ENCODE measurements around the gene CERS4.
"Not testable (repeated sequence)": the region's sequence is repeated elsewhere in the genome, so short reads cannot be mapped to it uniquely, and the experiment has no call there.

CERS4 gene, protein sequence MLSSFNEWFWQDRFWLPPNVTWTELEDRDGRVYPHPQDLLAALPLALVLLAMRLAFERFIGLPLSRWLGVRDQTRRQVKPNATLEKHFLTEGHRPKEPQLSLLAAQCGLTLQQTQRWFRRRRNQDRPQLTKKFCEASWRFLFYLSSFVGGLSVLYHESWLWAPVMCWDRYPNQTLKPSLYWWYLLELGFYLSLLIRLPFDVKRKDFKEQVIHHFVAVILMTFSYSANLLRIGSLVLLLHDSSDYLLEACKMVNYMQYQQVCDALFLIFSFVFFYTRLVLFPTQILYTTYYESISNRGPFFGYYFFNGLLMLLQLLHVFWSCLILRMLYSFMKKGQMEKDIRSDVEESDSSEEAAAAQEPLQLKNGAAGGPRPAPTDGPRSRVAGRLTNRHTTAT

DNA sequence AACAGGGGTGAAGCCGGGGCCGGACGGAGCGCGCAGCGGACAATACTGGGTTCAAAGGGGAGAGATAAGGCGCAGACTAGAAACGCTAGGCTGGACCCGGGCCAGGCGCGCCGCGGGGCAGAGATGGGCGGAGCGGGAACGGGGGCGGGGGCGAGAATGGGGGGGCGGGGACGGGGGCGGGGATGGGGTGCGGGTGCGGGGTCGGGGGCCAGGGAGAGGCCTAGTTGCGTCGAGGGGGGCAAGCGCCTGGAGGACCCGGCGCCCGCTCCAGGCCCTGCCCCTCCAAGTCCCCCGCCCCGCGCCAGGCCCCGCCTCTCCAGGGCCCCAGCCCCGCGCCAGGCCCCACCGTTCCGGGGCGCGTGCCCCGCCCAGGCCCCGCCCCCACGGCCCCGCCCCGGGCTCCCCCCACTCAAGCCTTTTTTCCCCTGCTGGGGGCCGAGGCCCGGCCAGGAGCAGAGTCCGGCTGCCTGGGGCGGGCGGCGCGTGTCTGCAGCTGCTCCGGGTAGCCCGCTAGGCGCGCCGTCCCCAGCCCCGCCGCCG is at the start of gene CERS4:
Gene CERS4 (plus strand): TSS at position 449 of the 540 bp plus-strand sequence. CDS start 41,707 bp downstream, outside the sequence.
- no peak for DNase-seq

DNA sequence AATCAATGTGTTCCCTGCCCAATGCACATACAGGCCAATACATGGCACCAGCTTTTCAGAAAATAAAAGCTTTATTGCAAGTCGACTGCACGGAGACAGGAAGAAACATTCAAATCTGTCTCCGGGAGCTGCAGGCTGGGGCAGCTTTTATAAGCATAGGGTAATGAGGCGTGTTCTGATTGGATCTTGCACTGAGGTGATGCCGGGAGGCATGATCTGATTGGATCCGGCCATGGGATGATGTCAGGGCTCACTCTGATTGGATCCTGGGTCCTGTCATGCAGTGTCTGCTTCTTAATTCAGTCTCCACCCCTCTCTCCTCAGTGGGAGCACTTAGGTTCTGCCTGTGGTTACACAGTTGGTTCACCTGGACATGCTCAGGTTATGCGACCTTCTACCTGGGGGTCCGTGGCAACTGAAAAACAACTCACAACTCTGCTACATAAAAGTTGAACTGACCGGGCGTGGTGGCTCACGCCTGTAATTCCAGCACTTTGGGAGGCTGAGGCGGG is 48.0 kb upstream of the CERS4 start:
- no peak for DNase-seq

DNA sequence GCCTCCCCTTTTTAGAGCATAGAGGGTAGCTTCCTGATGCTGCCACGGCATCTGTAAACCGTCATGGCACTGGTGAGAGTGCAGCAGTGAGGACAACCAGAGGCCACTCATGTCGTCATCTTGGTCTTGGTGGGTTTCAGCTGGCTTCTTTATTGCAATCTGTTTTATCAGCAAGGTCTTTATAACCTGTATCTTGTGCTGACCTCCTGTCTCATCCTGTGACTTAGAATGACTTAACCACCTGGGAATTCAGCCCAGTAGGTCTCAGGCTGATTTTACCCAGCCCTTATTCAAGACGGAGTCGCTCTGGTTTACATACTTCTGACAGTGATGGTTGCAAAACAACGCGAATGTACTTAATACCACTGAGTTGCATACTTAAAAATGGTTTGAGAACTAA is 45.4 kb upstream of the CERS4 start:
- DNase-seq, result no peak

DNA sequence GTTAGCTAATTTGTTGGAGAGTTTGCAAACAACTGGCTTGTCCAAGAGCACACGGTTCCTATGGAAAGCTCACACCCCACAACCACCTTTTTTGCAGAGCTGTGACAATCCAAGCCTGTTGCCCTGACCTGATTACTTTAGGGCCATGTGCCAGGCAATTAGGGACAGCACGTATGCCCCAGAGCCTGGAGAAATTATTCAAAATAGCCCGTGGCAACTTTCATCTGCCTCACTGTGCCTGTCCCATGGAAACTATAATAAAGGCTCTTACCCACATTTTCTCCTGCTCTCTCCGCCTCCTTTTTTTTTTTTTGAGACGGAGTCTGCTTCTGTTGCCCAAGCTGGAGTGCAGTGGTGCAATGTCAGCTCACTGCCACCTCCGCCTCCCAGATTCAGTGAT is 41.2 kb upstream of the CERS4 start:
- no peak for DNase-seq

DNA sequence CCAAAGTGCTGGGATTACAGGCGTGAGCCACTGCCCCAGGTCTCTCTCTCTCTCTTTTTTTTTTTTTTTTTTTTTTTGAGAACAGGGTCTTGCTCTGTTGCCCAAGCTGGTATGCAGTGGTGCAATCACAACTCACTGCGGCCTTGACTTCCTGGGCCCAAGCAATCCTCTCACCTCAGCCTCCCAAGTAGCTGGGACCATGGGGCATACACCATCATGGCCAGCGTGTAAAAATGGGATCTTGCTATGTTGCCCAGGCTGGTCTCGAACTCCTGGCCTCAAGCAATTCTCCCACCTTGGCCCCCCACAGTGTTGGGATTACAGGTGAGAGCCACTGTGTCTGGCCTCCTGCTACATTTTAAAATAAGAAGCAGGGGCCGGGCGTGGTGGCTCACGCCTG is 40.6 kb upstream of the CERS4 start:
- DNase-seq, result no peak

DNA sequence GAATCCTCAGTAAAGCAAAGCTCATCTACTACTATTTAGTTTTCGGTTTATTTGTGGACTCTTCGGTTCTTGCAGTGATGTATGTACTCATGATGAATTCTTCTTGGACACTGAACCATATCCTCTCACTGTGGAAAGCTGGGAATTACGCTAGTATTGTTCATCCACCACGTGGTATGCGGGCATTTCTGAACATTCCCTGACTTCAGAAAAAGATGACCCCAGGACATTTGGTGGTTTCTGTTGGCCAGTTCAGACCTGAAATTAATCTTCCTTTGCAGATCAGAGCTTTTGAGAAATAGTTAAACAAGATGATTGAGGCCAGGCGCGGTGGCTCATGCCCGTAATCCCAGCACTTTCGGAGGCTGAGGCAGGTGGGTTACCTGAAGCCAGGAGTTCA is 34.5 kb upstream of the CERS4 start:
- DNase-seq, result no peak

DNA sequence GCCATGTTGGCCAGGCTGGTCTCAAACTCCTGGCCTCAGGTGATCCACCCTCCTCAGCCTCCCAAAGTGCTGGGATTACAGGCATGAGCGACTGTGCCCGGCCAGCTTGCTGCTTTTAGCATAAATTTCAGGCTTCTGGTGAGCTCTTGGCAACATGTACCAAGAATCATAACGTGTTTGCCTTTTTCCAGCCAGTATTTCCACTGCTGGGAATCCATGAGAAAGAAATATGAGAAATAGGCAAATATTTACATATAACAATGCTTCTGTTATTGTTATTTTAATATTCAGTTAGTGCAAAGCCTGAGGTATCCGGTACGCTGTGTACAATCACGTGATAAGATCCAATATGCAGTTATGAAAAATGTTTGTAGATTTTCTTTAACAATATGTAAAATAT is 29.2 kb upstream of the CERS4 start:
- DNase-seq, result no peak

DNA sequence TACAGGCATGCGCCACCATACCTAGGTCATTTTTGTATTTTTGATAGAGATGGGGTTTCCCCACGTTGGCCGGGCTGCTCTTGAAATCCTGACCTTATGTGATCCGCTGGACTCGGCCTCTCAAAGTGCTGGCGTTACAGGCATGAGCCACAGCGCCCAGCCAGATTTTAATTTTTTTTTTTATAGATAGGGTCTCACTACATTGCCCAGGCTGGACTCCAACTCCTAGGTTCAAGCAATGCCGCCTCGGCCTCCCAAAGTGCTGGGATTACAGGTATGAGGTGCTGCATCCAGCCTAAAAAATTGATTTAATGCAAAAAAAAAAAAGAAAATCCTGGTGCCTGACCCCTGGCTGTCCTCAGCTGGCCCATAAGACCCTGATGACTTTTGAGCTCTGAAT is 24.9 kb upstream of the CERS4 start:
- DNase-seq, result no peak

DNA sequence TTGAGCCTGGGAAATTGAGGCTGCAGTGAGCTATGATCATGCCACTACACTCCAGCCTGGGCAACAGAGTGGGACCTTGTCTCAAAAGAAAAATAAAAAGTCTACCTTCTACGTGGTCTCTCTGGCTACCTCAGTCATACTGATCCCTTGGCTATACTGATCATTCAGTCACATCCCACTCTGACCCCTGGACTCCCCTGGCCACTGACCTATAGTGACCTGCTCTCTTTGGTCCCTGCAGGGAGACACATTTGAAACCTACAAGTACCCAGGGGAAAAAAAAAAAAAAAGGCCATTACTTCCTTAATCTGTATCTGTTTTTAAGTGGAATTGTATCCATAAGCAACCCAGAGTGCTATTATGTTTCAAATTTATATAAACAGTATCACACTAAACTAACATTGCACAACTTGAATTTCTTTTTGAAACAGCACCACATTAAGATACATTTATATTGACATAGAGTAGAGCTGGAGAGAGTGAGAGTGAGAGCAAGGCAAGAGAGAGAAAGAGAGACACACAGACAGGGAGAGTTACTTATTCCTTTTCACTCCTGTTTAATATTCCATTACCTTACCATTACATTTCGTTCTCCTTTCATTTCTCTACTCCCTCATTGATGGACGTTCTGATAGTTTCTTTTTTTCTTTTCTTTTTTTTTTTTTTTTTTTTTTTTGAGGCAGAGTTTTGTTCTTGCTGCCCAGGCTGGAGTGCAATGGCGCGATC is 23.7 kb upstream of the CERS4 start:
- no peak for DNase-seq

DNA sequence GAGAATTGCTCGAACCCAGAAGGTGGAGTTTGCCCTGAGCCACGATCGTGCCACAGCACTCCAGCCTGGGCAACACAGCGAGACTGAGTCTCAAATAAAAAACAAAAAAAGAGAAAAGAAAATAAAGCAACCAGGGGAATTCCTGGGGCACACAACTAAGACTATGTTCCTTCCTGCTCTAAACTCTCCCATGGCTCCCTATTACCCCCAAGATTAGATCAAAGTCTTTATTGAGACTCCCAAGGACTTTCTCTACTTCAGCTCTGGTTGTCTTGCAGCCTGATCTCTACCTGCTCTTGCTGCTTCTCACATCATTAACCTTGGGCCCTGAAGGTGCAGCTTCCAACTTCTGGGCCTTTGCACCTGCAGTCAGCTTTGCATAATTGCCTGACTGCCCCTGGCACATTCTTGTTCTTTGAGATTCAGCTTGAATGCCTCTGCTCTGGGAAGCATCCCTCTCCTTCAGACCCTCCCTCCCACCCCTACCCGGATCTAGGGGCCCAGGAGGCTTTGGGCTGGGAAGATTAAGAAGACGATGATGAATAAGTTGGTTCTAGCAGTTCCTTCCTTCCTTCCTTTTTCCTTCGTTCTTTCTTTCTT is 16.8 kb upstream of the CERS4 start:
- DNase-seq, result no peak

DNA sequence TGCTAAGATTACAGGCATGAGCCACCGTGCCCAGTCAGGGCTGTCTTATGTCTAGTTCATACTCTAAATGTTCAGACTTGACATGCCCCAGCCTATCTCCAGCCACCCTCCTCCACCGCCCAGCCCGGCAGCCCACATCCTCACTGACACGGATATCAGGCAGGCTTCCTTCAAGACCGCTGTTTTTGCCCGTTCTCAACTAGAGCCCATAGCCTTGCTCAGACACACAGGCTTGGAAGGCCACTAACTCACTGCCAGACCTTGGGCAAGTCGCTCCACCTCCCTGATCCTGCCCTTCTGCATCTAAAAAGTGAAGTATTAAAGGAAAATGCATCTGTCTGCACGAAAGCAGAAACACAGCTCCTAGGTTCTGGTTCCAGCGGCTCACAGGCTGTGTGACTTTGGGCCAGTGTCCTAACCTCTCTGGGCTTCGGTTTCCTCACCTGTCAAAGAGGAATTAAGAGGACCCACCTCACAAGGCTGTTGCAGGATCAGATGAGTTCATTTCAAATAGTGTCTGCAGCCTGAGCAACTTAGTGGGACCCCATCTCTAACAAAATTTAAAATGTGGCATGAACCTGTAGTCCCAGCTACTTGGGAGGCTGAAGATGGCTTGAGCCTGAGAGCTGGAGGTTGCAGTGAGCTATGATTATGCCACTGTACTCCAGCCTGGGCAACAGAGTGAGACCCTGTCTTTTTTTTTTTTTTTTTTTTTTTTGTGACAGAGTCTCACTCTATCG is 14.5 kb upstream of the CERS4 start:
- DNase-seq, result no peak

DNA sequence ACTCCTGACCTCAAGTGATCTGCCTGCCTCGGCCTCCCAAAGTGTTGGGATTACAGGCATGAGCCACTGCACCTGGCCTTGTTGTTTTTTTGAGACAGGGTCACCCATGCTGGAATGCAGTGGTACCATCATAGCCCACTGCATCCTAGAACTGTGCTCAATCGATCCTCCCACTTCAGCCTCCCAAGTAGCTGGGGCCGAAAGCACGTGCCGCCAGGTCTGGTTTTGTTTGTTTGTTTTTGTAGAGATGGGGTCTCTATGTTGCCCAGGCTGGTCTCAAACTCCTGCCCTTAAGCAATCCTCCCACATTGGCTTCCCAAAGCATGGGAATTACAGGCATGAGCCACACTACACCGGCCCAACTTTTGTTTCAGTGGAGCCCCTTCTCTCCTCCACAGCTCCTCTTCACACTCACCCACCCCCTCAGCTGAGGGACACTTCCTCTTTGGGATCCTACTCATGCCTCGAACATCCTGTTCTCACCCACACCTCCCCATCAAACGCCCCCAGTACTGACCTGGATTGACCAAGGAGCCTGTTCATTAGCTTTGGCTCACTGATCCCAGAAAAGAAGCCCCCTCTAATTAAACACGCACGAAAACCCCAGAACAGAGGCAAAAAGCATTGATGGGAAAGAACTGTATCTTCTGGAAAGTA is 12.8 kb upstream of the CERS4 start:
- DNase-seq, result no peak

DNA sequence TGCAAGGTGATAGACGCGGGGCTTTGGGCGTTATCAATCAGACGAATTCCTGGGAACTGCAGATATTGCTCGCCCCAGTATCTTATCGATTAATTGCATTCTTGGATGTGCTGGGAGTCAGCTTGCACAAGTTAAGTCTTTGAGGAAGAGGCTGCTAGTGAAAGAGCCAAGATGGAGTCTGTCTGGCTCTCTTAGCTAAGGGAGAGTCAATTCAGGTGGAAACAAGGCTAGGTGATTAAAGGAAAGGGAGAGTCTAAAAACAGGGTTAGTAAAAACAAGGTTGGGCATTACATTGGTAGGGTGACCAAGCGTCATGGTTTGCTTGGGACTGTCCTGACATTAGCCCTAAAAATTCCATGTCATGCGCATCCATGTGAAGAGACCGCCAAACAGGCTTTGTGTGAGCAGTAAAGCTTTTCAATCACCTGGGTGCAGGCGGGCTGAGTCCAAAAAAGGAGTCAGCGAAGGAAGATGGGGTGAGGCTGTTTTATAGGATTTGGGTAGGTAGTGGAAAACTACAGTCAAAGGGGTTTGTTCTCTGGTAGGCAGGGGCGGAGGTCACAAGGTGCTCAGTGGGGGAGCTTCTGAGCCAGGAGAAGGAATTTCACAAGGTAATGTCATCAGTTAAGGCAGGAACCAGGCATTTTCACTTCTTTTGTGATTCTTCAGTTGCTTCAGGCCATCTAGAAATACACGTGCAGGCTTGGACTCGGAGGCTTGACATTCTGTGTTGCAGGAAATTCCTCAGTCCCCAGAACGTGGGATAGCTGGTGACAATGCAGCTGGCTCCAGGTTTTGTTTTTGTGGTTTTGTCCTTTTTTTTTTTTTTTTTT is 5.7 kb upstream of the CERS4 start:
- DNase-seq, result not testable (repeated sequence)

DNA sequence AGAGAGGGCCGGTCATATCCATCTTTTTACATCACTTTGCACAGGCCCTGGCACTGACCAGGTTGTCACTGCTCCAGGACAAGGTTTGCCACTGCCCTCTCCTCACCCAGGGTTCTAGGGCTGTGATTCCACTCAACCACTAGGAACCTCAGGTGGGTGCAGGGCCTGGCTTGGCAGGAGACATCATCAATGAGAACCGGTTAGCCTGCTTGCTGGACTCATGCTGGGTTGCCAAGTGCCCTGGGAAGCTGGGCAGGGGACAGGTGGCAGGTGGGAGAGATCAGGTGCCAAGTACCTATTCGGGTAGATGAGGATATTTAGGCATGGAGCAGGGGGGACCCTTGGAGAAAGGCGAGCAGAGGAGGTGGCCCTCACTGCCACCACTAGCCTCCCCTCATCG is 4.2 kb upstream of the CERS4 start:
- DNase-seq, result no peak

DNA sequence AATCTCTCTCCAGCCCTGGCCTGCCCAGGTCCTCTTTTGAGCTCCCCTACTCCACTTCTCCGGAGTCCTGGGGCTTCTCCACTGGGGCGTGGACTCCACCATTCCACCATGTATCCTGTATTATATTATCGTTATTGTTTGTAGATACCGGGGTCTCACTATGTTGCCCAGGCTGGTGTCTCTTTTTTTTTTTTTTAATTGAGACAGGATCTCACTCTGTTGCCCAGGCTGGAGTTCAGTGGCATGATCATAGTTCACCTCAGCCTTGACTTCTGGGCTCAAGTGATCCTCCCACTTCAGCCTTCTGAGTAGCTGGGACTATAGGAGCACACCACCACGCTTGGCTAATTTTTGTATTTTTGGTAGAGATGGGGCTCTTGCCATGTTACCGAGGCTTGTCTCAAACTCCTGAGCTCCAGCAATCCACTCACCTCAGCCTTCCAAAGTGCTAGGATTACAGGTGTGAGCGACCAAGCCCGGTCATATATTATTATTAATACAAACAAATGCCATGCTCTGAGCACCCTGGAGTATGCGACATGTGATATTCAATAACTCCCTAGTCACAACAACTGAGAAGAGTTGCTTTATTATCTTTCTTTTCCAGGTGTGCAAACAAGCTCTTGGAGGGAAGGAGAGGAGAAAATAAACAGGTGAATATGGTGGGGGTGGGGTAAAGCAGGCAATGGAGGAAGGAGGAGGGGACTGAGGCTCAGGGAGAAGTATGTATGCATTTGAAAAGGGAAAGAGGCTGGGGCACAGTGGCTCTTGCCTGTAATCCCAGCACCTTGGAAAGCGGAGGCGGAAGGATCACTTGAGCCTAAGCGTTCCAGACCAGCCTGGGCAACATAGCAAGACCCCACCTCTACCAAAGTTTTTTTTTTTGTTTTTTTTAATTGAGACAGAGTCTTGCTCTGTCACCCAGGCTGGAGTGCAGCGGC is 2.8 kb upstream of the CERS4 start:
- DNase-seq, result no peak

DNA sequence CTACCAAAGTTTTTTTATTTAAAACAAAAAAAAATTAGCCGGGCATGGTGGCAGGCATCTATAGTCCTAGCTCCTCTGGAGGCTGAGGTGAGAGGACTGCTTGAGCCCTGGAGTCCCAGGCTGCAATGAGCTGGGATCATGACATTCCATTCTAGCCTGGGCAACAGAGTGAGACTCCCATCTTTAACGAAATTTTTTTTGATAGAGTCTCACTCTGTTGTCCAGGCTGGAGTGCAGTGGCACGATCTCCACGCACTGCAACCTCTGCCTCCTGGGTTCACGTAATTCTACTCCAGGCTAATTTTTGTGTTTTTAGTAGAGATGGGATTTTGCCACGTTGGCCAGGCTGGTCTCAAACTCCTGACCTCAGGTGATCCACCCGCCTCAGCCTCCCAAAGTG is 1.8 kb upstream of the CERS4 start:
- DNase-seq, result not testable (repeated sequence)

DNA sequence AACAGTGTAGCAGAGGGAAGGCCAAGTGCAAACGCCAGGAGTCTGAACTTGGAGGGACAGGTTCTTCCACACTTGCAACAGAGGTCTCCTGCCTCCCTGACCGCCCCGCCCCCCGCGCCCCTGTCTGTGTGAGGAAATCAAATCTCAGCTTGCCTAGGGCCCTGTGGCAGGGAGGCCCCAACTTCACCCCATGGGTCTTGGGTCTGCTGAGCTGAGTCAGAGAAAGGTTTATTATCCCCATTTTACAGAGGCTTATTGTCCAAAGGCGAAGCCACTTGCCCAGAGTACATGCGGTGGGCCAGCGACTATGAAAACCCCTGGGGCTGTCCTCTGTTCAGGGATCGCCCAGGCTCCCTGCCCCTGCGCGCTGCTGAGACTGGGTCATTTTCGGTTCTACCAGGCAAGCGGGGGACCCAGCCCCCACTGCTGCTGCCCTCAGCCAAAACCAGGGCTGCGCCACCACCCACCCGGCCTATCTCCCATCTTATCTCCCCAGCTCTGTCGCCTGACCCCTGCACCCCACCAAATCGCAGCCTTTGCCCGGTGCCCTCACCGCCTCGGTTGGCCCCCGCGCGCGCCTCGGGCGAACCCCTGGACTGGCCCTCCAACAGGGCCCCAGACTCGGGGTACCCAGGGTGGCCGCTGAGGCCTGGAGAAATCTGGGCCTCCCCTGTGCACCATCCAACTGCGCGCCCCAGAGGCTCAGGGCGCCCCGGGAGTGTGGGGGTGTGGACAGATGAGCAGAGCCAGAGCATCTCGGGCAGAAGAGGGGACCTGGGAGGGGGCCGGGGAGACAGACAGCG is 850 bp upstream of the CERS4 start:
- no peak for DNase-seq

DNA sequence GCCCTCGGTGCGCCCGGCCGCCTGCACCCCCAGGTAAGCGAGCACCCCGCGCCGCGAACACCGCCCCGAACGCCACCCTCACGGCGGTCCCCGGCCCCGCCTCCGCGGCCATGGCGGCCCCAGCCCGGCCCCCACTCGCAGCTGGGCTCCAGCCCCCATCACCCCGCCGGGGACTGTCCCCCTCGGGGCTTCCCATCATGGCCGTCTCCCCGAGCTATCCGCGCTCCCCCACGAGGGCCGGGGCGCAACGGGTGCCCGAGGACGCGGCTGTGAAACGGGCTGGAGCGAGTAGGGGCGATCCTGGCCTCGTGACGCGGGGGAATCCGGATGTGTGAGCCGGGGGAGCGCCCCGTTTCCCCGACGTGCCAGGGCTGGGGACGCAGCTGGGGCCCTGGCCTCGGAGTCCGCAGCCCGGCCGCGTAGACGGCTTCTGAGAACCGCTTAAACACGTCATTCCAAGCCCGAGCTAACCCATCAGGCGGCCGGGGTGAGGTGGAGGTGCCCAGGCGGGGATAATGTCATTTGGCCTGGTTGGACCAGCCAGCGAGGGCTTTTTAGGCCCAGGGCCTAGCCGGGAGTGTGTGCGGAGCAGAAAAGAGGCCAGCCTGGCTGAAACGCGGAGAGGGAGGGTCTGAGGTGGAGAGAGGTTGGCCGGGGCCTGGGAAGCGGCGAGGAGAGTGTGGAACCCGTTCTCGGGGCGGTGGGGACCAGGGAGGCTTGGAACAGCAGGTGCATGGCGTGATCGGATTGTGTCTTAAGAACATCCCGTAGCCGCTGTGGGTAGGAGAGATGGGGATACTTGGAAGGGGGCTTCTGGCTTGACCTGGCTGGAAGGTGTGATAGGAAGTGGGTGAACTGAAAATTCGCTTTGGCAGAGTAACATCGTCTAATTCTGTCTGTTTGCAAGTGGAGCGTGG is 550 bp downstream of the CERS4 start:
- no peak for DNase-seq

Data from DMS 273 treated with DMSO at 0.1 percent for 48 hours (cell line).